A549 (cell line): Measurements from ENCODE around the gene STIP1. TPM values are rescaled to one million over a fixed set of nuclear protein-coding genes. Genes with fewer than 3 reads are reported as not detected.
"Not testable (repeated sequence)": the region's sequence is repeated elsewhere in the genome, so short reads cannot be mapped to it uniquely, and the experiment has no call there.

Source experiments
- ATAC-seq, 2 experiments: fragments of 200-7000 bp in 1 of 2; fragments of >200 bp in 1 of 2; cut with Nextera tagmentation in 1 of 2; cut with Tn5 transposase in 1 of 2; 3 replicates each; pipeline versions ENCODE4 v1.8.0 to v1.9.1; 2018 to 2020; ENCODE audit warnings: mild to moderate bottlenecking in 1 of 2, moderate library complexity in 1 of 2
- CTCF ChIA-PET: fragments of 300-600 bp; sonication (Branson Sonifier 250); formaldehyde crosslinking; extraction: SDS; loops from one replicate; lab custom pipeline; 2021; ENCODE audit warnings: antibody characterized with exemption, inconsistent platforms; lab: Yijun Ruan, JAX
- POLR2A ChIA-PET: fragments of 350-600 bp; formaldehyde crosslinking; extraction: SDS; loops from one replicate; lab custom pipeline; 2021; ENCODE audit warnings: antibody characterized with exemption, inconsistent platforms; lab: Yijun Ruan, JAX
- DNase-seq, 2 experiments: peaks; one replicate each; pipeline versions ENCODE4 v3.0.0 to v3.0.0-alpha.2; 2011 to 2016; ENCODE audit warnings: low read depth in 1 of 2, low spot score in 1 of 2
- FAIRE-seq: peaks from 2 replicates; lab custom pipeline; 2011; peaks lifted over from hg19 to GRCh38; lab: Jason Lieb, UNC
- H3K27ac ChIP-seq, 2 experiments: fragments of >200 bp; sonication (Bioruptor Twin); formaldehyde crosslinking; 3 replicates each; pipeline ENCODE4 v1.5.1; 2016 to 2017
- H3K4me1 ChIP-seq: fragments of >200 bp; sonication (Bioruptor Twin); formaldehyde crosslinking; 3 replicates; pipeline ENCODE4 v1.6.1; 2016
- H3K4me2 ChIP-seq: fragments of >200 bp; sonication (Bioruptor Twin); formaldehyde crosslinking; 3 replicates; pipeline ENCODE4 v1.6.1; 2016
- H3K4me3 ChIP-seq: fragments of >200 bp; sonication (Bioruptor Twin); formaldehyde crosslinking; 3 replicates; pipeline ENCODE4 v1.5.1; 2016
- H3K9me3 ChIP-seq: fragments of >200 bp; sonication (Bioruptor Twin); formaldehyde crosslinking; 3 replicates; pipeline ENCODE4 v1.6.1; 2016
- FOSL2 ChIP-seq, 2 experiments: fragments of 450-650 bp in 1 of 2; fragments of >200 bp in 1 of 2; sonication (Bioruptor Twin) in 1 of 2; formaldehyde crosslinking; IDR thresholded peaks; 2 replicates each; pipeline versions ENCODE4 v1.5.0 to v1.6.1; 2016 to 2020; ENCODE audit warnings: mild to moderate bottlenecking in 1 of 2, moderate library complexity in 1 of 2
- GATA3 ChIP-seq: IDR thresholded peaks from 2 replicates; pipeline ENCODE4 v1.6.1; 2012; ENCODE audit warnings: borderline replicate concordance
- HOXA7 ChIP-seq: fragments of 250-450 bp; sonication (Bioruptor Pico); IDR thresholded peaks from 2 replicates; pipeline ENCODE4 v1.5.0; 2020; ENCODE audit warnings: mild to moderate bottlenecking, moderate library complexity
- JUN ChIP-seq, 2 experiments: fragments of >200 bp; sonication (Bioruptor Twin); formaldehyde crosslinking; IDR thresholded peaks; 2 replicates in 1 of 2; 3 replicates in 1 of 2; pipeline ENCODE4 v1.6.1; 2016 to 2017
- MYC ChIP-seq: IDR thresholded peaks from 2 replicates; pipeline ENCODE4 v1.6.1; 2012; ENCODE audit warnings: mild to moderate bottlenecking, inconsistent platforms, low read length, improper control_type of control experiment, borderline replicate concordance
- NPAS2 ChIP-seq: fragments of 250-450 bp; sonication (Bioruptor Pico); IDR thresholded peaks from 2 replicates; pipeline ENCODE4 v1.8.0; 2022; ENCODE audit warnings: mild to moderate bottlenecking, moderate library complexity, borderline replicate concordance
- PHF8 ChIP-seq: fragments of 200-600 bp; sonication (generic); IDR thresholded peaks from 2 replicates; pipeline ENCODE4 v1.6.1; 2016; ENCODE audit warnings: low read depth, mild to moderate bottlenecking, antibody characterized with exemption, moderate library complexity, borderline replicate concordance
- POLR2A ChIP-seq: IDR thresholded peaks from 2 replicates; pipeline ENCODE4 v1.6.1; 2012; ENCODE audit warnings: mild to moderate bottlenecking, low read length
- TP53 ChIP-seq: fragments of 250-450 bp; sonication (Bioruptor Pico); IDR thresholded peaks from 2 replicates; pipeline ENCODE4 v1.5.0; 2021; ENCODE audit warnings: mild to moderate bottlenecking, moderate library complexity
- ZC3H11A ChIP-seq: fragments of 450-650 bp; IDR thresholded peaks from 2 replicates; pipeline ENCODE4 v1.6.1; 2014; ENCODE audit warnings: antibody characterized with exemption, mild to moderate bottlenecking
- WGBS: methylation state at CpG from one replicate; pipeline ENCODE4 v1.1.6; 2017; ENCODE audit errors: missing lambda C conversion rate; 5-methylcytosine and 5-hydroxymethylcytosine counted together
- polyA plus RNA-seq, 4 experiments: library from polyadenylated mRNA; depleted of rRNA in 3 of 4; stranded (reverse); fragments of >200 nt; fragmentation: RNase III in 1 of 4; extraction: RNeasy Plus Mini Kit Qiagen cat#74134 plus additional on column Dnase treatment in 1 of 4; gene quantifications; 2 replicates in 3 of 4; 3 replicates in 1 of 4; pipeline ENCODE4 v1.2.3, GENCODE V29; 2011 to 2017
- TF ChIP-seq, protein P1 (sequence below): fragments of >200 bp; sonication (Bioruptor Twin); formaldehyde crosslinking; IDR thresholded peaks from 3 replicates; pipeline ENCODE4 v1.5.1; 2016
- TF ChIP-seq, protein P2 (sequence below): IDR thresholded peaks from 2 replicates; pipeline ENCODE4 v1.6.1; 2012
- TF ChIP-seq, protein P3 (sequence below): fragments of 250-450 bp; sonication (Bioruptor Pico); IDR thresholded peaks from 2 replicates; pipeline ENCODE4 v1.5.0; 2020; ENCODE audit warnings: low read depth, mild to moderate bottlenecking, moderate library complexity
- TF ChIP-seq, protein P4 (sequence below): fragments of >200 bp; sonication (Bioruptor Twin); formaldehyde crosslinking; IDR thresholded peaks from 3 replicates; pipeline ENCODE4 v1.6.1; 2016

Gene STIP1
- polyA plus RNA-seq, 2 of the 4 experiments (the other 2 are of a cell fraction) = 288 to 297 TPM

DNA sequence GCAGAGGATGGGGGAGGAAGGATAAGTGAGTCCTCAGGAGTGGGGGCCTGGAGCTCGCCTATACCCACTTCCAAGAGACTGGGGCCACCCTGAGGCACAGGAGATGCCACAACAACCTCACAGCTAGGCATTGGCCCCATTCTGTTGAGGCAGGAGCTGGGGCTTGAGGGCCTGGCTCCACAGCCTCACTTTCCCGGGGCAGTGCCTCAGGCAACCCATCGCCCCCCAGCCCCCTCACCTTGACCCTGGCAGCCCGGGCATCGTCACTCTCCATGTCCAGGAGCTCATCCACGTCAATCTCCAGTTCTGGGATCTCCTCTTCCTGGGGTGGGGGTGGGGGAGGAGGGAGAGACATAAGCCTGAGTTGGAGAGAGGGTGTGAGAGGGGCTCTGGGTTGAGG lies 59.0 kb downstream of the STIP1 start:
- peak overlapping the region; percentile 100 for H3K4me2 ChIP-seq
- ATAC-seq = no peak
- peak overlapping the region; percentile 99 to 100 for H3K27ac ChIP-seq
- FAIRE-seq = no peak
- H3K4me1 ChIP-seq = peaks cover 43% of the 10 kb centered on the region
- 0 out of 2 replicates have a peak, but pooled peaks have one; percentile 9 for TF ChIP-seq ZC3H11A
- no peak for TF ChIP-seq PHF8
- TF ChIP-seq JUN (IDR thresholded peaks at IDR 0.05) = 0 out of 5 replicates have a peak, but pooled peaks of 1 of the 2 experiments have one; percentile 16
- no peaks in the 10 kb centered on the region for H3K9me3 ChIP-seq
- ChIA-PET CTCF (interaction anchor here (0.9 to 12.2 kb wide), 5 partner anchors 20 to 110 kb away, joined by 3 to 220 read pairs (median 6); partner anchors contain the start of genes CATSPERZ and ESRRA), POLR2A (interaction anchor here (0.6 to 6.0 kb wide), 5 partner anchors 25 to 108 kb away, joined by 3 to 53 read pairs (median 10); partner anchors contain the start of genes ESRRA and STIP1)
- H3K4me3 ChIP-seq = peak overlapping the region; percentile 84
- WGBS = 33% methylated on average over 4 of the region's 6 CpGs
- DNase-seq = no peak

DNA sequence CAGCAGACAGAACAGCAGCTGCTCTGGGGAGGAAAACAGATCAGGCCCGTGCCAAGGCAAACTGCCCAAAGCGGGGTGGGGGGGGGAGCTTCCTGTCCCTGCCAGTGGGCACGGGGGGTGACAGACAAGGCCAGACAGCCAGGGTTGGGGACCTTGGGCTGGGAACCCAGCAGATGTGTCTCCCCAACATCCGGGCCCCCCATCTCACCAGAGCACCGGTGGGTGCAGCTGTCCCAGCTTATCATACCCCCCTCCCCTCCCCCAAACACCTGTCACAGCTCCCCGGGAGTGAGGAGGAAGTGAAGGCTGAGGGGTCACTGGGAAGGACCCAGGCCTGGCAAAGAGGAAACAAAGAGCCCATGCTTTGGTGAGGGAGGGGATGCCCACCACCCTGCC lies 59.4 kb downstream of the STIP1 start:
- Histone ChIP-seq H3K4me2 (peak overlapping the region; percentile 100), H3K27ac (peak overlapping the region; percentile 99 to 100), H3K4me1 (peaks cover 40% of the 10 kb centered on the region), H3K9me3 (no peaks in the 10 kb centered on the region), H3K4me3 (peak overlapping the region; percentile 84)
- DNase-seq (no peak), ATAC-seq (no peak), FAIRE-seq (no peak)
- 0 out of 2 replicates have a peak, but pooled peaks have one; percentile 35 for TF ChIP-seq HOXA7
- TF ChIP-seq FOSL2 (IDR thresholded peaks at IDR 0.05) = no peak
- TF ChIP-seq FOSL2 (CRISPR knock-in tag; IDR thresholded peaks at IDR 0.05) = no peak
- ChIA-PET CTCF (interaction anchor here (0.9 to 12.2 kb wide), 7 partner anchors 13 to 110 kb away, joined by 3 to 220 read pairs (median 6); partner anchors contain the start of genes BAD, CATSPERZ and ESRRA), POLR2A (interaction anchor here (0.6 to 6.0 kb wide), 7 partner anchors 25 to 107 kb away, joined by 3 to 53 read pairs (median 3); partner anchors contain the start of genes ESRRA and STIP1)
- WGBS = 0% methylated on average over 4 of the region's 6 CpGs

DNA sequence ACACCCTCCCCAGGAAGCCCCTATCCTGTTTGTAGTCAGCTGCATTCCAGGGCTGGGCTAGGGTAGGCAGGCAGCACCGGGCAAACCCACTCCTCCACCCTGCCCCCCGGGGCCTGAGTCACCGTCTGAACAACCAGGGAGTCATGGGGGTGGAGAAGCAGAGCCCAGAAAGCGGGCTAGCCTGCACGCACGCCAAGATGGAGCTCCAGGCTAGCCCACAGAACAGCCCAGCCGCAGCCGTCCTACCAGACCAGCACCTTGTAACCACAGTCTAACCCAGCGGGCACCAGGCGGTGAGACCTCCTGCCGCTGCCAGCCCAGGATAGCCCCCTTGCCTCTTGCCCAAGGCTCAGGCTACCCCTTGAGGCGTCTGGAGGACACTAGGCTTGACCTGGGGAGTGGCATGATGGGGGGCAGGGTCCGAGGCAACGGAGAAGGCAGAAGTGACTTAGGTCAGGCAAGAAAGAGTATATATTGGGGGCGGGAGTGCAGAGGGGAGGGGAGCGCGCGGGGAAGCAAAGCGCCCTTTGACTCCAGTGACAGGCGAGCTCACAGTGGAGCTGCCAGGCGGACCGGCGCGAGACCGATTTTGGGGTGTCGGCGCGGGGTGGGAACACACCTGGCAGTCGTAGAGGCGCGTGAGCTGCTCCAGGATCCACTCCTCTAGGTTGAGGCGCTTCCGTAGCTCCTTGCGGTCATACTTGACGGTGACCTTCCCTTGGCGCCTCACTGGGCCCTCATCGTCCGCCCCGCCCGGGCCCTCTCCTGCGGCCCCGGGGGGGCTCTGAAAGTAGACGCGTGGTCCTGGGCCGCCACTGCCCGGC lies 60.0 kb downstream of the STIP1 start:
- Histone ChIP-seq H3K9me3 (no peaks in the 10 kb centered on the region), H3K4me2 (peak overlapping the region; percentile 100), H3K4me3 (peak overlapping the region; percentile 84), H3K27ac (peak overlapping the region; percentile 99 to 100), H3K4me1 (peaks cover 45% of the 10 kb centered on the region)
- peak; percentile 56; the same call in 1 of the 2 replicates for TF ChIP-seq GATA3
- TF ChIP-seq, protein P1, sequence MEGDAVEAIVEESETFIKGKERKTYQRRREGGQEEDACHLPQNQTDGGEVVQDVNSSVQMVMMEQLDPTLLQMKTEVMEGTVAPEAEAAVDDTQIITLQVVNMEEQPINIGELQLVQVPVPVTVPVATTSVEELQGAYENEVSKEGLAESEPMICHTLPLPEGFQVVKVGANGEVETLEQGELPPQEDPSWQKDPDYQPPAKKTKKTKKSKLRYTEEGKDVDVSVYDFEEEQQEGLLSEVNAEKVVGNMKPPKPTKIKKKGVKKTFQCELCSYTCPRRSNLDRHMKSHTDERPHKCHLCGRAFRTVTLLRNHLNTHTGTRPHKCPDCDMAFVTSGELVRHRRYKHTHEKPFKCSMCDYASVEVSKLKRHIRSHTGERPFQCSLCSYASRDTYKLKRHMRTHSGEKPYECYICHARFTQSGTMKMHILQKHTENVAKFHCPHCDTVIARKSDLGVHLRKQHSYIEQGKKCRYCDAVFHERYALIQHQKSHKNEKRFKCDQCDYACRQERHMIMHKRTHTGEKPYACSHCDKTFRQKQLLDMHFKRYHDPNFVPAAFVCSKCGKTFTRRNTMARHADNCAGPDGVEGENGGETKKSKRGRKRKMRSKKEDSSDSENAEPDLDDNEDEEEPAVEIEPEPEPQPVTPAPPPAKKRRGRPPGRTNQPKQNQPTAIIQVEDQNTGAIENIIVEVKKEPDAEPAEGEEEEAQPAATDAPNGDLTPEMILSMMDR = no peak
- TF ChIP-seq, protein P2, sequence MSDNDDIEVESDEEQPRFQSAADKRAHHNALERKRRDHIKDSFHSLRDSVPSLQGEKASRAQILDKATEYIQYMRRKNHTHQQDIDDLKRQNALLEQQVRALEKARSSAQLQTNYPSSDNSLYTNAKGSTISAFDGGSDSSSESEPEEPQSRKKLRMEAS = peak; percentile 68
- TF ChIP-seq, protein P3, sequence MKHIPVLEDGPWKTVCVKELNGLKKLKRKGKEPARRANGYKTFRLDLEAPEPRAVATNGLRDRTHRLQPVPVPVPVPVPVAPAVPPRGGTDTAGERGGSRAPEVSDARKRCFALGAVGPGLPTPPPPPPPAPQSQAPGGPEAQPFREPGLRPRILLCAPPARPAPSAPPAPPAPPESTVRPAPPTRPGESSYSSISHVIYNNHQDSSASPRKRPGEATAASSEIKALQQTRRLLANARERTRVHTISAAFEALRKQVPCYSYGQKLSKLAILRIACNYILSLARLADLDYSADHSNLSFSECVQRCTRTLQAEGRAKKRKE = no peak
- peak; percentile 92 for TF ChIP-seq POLR2A
- no peak for TF ChIP-seq PHF8
- TF ChIP-seq TP53 (CRISPR knock-in tag) = peak; percentile 50; the same call in 1 of the 2 replicates
- peak; percentile 47; the same call in 1 of the 2 replicates for TF ChIP-seq FOSL2 (IDR thresholded peaks at IDR 0.05)
- TF ChIP-seq FOSL2 (CRISPR knock-in tag; IDR thresholded peaks at IDR 0.05) = peak; percentile 94
- DNase-seq (peak; percentile 88 to 91), FAIRE-seq (no peak), ATAC-seq (peak; percentile 6 to 12; a peak in 5 of 6 replicates)
- POLR2A ChIA-PET = interaction anchor here (1.1 to 6.0 kb wide), 5 partner anchors 24 to 60 kb away, joined by 3 to 53 read pairs (median 10); partner anchors contain the start of genes ESRRA and STIP1
- CTCF ChIA-PET = interaction anchor here (0.8 to 12.2 kb wide), 12 partner anchors 10 to 109 kb away, joined by 3 to 220 read pairs (median 5); partner anchors contain the start of genes BAD, CATSPERZ, ESRRA and NUDT22
- under 1% methylated on average over 28 of the region's 46 CpGs for WGBS

DNA sequence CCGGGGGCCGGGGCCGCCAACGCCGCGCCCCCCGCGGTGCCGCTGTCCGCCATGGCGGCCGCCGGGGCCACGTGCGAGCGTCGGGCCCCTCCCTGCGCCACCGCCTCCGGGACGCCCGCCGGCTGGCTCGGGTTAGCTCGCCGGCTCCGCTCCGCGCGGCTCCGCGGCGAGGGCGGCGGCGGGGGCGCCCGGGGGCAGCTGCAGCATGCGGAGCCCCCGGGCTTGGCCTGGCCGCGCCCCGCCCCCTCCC lies 60.6 kb downstream of the STIP1 start:
- POLR2A ChIA-PET = interaction anchor here (0.6 to 6.0 kb wide), 6 partner anchors 20 to 1395 kb away, joined by 3 to 53 read pairs (median 8); partner anchors contain the start of genes ESRRA, NUDT22, STIP1 and TRPT1
- CTCF ChIA-PET = interaction anchor here (0.8 to 12.2 kb wide), 9 partner anchors 9 to 108 kb away, joined by 3 to 220 read pairs (median 4); partner anchors contain the start of genes BAD, CATSPERZ, ESRRA and NUDT22
- not testable (repeated sequence) for H3K9me3 ChIP-seq, FAIRE-seq, DNase-seq, ATAC-seq
- peak overlapping the region; percentile 100 for H3K4me2 ChIP-seq
- peak overlapping the region; percentile 84 for H3K4me3 ChIP-seq
- TF ChIP-seq NPAS2 (CRISPR knock-in tag) (0 out of 2 replicates have a peak, but pooled peaks have one; percentile 15), JUN (IDR thresholded peaks at IDR 0.05) (peak; percentile 42 to 65; a peak in 3 of 5 replicates), MYC (peak; percentile 34; the same call in 1 of the 2 replicates)
- TF ChIP-seq, protein P4, sequence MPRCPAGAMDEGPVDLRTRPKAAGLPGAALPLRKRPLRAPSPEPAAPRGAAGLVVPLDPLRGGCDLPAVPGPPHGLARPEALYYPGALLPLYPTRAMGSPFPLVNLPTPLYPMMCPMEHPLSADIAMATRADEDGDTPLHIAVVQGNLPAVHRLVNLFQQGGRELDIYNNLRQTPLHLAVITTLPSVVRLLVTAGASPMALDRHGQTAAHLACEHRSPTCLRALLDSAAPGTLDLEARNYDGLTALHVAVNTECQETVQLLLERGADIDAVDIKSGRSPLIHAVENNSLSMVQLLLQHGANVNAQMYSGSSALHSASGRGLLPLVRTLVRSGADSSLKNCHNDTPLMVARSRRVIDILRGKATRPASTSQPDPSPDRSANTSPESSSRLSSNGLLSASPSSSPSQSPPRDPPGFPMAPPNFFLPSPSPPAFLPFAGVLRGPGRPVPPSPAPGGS = peak; percentile 30; the same call in 1 of the 3 replicates
- TF ChIP-seq, protein P2 = 0 out of 2 replicates have a peak, but pooled peaks have one; percentile 8
- WGBS = no CpG with 5 or more reads among the region's 43 CpGs
- peaks cover 45% of the 10 kb centered on the region for H3K4me1 ChIP-seq
- H3K27ac ChIP-seq = peak overlapping the region; percentile 99 to 100
